ENCODE data around the gene TTBK1.

TTBK1 gene

DNA sequence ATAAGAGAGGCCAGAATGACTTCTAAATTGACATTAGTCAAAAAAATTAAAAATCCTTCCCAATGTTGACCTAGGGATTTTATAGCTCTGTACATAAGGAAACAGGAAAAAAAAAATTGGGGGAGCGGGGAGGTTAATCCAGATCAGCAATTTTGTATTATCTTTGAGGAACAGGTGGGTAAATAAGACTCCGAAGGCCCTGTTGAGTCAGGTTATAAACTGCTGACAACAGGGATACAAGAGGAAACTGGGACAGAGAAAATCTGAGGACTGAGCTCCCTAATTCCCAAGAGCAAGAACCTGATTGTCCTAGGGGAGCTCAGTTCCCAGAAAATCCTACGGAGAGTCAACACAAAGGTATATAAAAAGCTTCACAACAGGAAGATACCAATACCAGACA lies 92.2 kb downstream of the TTBK1 start:
- Mint-ChIP-seq H3K36me3 (ENCODE audit: low read depth) (peaks cover 17% of the 10 kb centered on the region), H3K9me3 (no peaks in the 10 kb centered on the region), H3K27me3 (no peaks in the 10 kb centered on the region), H3K4me1 (ENCODE audit: low read depth) (peaks cover 18% of the 10 kb centered on the region), H3K4me3 (no peak overlapping the region), H3K27ac (no peak overlapping the region)

DNA sequence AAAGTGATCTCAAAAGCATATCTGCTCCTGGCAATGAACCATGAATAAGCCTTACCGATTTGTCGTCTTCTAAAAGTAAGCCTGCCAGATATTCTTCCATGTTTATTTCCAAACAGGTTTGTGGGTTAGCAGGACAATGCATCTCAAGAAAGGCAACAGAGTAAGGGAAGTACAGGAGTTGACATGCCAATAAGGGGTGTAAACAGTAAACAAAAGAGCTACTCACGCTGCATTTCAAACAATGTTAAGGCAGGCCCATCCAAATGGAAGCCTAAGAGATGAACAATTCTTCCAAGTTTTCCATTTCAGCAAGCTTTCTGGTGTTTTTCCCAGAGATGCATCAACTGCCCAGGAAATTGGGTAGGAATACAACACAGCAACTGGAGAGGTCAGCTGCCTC lies 93.1 kb downstream of the TTBK1 start:
- Mint-ChIP-seq H3K27ac (no peak overlapping the region), H3K4me3 (no peak overlapping the region), H3K4me1 (ENCODE audit: low read depth) (peaks cover 14% of the 10 kb centered on the region), H3K9me3 (no peaks in the 10 kb centered on the region), H3K36me3 (ENCODE audit: low read depth) (peaks cover 21% of the 10 kb centered on the region), H3K27me3 (no peaks in the 10 kb centered on the region)
